Measurements from ENCODE around the gene PPP1R8.
"Not testable (repeated sequence)": the region's sequence is repeated elsewhere in the genome, so short reads cannot be mapped to it uniquely, and the experiment has no call there.

PPP1R8 gene

DNA sequence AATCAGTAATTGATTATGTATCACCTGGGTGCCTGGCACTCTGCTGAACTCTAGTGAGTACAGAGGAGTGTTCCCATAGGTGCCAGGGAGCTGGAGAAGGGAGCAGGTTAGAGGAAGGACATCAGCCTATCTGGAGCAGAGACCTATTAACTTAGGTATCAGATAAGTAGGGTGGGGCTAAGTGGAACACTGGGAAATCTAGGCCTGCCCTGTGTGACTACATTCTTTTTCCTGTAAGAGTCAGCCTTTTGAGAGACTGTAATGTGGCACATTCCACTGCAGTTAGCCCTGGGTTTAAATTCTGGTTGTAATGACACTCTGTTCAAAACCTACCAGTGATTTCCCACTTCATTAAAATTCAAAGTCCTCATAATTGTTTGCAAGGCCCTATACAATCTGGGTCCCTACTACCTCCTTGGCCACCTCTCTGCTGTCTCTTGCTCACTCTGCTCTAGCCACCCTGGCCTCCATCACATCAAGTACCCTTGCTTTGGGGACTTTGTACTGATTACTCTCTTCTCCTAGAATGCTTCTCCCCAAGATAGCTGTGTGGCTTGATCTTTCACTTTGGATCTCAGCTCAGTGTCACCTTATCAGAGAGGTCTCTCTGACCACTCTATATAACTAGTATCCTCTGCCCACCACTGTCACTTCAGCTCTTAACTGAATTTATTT, 44.7 kb upstream of the PPP1R8 start:
- H4K20me1 ChIP-seq (ENCODE audit: insufficient read depth, low read length): no peaks in the 10 kb centered on the region
- no peak for TF ChIP-seq EZH2 (IDR thresholded peaks at IDR 0.05; ENCODE audit: borderline replicate concordance, low read length)
- TF ChIP-seq, protein P1, sequence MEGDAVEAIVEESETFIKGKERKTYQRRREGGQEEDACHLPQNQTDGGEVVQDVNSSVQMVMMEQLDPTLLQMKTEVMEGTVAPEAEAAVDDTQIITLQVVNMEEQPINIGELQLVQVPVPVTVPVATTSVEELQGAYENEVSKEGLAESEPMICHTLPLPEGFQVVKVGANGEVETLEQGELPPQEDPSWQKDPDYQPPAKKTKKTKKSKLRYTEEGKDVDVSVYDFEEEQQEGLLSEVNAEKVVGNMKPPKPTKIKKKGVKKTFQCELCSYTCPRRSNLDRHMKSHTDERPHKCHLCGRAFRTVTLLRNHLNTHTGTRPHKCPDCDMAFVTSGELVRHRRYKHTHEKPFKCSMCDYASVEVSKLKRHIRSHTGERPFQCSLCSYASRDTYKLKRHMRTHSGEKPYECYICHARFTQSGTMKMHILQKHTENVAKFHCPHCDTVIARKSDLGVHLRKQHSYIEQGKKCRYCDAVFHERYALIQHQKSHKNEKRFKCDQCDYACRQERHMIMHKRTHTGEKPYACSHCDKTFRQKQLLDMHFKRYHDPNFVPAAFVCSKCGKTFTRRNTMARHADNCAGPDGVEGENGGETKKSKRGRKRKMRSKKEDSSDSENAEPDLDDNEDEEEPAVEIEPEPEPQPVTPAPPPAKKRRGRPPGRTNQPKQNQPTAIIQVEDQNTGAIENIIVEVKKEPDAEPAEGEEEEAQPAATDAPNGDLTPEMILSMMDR (IDR thresholded peaks at IDR 0.05; ENCODE audit: low read length): no peak
- no peaks in the 10 kb centered on the region for H3K4me1 ChIP-seq (ENCODE audit: insufficient read depth, low read length, severe bottlenecking)
- no peak overlapping the region for H3K27ac ChIP-seq (ENCODE audit: low read depth, low read length, poor library complexity, severe bottlenecking)
- H3K4me2 ChIP-seq (ENCODE audit: low read length): no peak overlapping the region
- no peaks in the 10 kb centered on the region for H3K9me3 ChIP-seq (ENCODE audit: low read length)
- H2AFZ ChIP-seq (ENCODE audit: low read length): no peak overlapping the region
- H3K9ac ChIP-seq (ENCODE audit: low read length): no peak overlapping the region
- no peaks in the 10 kb centered on the region for H3K9me2 ChIP-seq (ENCODE audit: low read depth, low read length)
- H3F3A ChIP-seq (ENCODE audit: insufficient read depth, low read length): no peaks in the 10 kb centered on the region
- no peaks in the 10 kb centered on the region for H3K27me3 ChIP-seq (ENCODE audit: insufficient read depth, low read length)
- H3K36me3 ChIP-seq (ENCODE audit: insufficient read depth, low read length): peaks cover 21% of the 10 kb centered on the region
- H3K4me3 ChIP-seq (ENCODE audit: low read depth, low read length, poor library complexity, severe bottlenecking): no peak overlapping the region
- peaks cover 12% of the 10 kb centered on the region for H3K79me2 ChIP-seq (ENCODE audit: insufficient read depth, low read length)

DNA sequence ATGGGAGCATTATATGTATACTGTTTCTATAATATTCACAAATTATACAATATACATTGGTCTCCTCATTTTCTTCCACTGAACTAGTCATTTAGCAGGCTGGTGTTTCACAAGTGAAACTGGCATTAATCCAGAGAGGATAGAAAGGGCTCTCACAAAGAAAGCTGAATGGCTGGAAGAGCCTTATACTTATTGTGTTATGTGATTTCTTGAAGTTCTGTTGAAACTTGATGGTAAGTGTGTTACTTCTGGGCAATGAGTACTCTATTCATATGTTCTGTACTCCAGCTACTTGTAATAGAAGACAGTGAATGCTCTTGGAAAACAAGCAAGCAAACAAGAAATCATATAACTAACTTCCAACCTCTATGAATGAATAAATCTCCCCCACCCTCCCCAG, 42.7 kb upstream of the PPP1R8 start:
- no peak overlapping the region for H3K27ac ChIP-seq (ENCODE audit: low read depth, low read length, poor library complexity, severe bottlenecking)
- no peak overlapping the region for H3K4me3 ChIP-seq (ENCODE audit: low read depth, low read length, poor library complexity, severe bottlenecking)
- H3F3A ChIP-seq (ENCODE audit: insufficient read depth, low read length): no peaks in the 10 kb centered on the region
- H3K79me2 ChIP-seq (ENCODE audit: insufficient read depth, low read length): peaks cover 7% of the 10 kb centered on the region; the same call in 1 of the 2 replicates
- no peaks in the 10 kb centered on the region for H3K4me1 ChIP-seq (ENCODE audit: insufficient read depth, low read length, severe bottlenecking)
- H2AFZ ChIP-seq (ENCODE audit: low read length): no peak overlapping the region
- H3K9me3 ChIP-seq (ENCODE audit: low read length): no peaks in the 10 kb centered on the region
- H3K36me3 ChIP-seq (ENCODE audit: insufficient read depth, low read length): peaks cover 27% of the 10 kb centered on the region
- H3K9ac ChIP-seq (ENCODE audit: low read length): no peak overlapping the region
- H3K9me2 ChIP-seq (ENCODE audit: low read depth, low read length): no peaks in the 10 kb centered on the region
- TF ChIP-seq EZH2 (IDR thresholded peaks at IDR 0.05; ENCODE audit: borderline replicate concordance, low read length): no peak
- TF ChIP-seq, protein P1 (IDR thresholded peaks at IDR 0.05; ENCODE audit: low read length): no peak
- H3K4me2 ChIP-seq (ENCODE audit: low read length): no peak overlapping the region
- no peaks in the 10 kb centered on the region for H3K27me3 ChIP-seq (ENCODE audit: insufficient read depth, low read length)
- H4K20me1 ChIP-seq (ENCODE audit: insufficient read depth, low read length): no peaks in the 10 kb centered on the region

DNA sequence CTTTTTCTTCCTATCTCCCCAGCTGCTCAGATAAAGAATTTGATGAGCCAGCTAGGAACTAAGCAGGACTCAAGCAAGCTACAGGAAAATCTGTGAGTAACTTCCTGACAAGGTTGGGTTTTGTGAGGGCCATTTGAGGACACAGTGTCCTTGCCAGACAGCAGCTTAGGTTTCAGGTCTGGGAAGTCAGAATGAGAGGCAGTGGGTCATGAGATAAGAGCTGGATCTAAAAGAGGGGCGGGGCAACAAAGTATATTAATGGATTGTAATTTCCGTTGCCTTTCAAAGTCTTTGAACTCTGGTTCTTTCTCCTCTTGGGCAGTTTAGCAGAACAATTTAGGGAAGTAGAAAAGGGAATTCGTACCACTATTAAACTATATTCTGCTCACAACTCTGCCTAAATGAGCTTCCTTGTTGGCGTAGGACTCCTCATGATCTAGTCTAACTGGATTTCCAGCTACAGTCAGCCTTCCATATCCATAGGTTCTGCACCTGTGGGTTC, 41.0 kb upstream of the PPP1R8 start:
- Histone ChIP-seq H3K4me2 (ENCODE audit: low read length) (no peak overlapping the region), H3K9me3 (ENCODE audit: low read length) (no peaks in the 10 kb centered on the region), H3K9me2 (ENCODE audit: low read depth, low read length) (no peaks in the 10 kb centered on the region)

DNA sequence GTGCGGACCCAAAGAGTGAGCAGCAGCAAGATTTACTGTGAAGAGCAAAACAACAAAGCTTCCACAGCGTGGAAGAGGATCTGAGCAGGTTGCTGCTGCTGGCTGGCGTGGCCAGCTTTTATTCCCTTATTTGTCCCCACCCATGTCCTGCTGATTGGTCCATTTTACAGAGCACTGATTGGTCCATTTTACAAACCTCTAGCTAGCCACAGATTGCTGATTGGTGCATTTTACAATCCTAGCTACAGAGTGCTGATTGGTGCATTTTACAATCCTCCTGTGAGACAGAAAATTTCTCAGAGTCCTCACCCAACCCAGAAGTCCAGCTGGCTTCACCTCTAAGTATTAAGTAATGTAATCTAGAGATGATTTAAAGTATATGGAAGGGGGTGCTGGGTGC, 40.3 kb upstream of the PPP1R8 start:
- not testable (repeated sequence) for H3K9me2 ChIP-seq (ENCODE audit: low read depth, low read length); H3F3A ChIP-seq (ENCODE audit: insufficient read depth, low read length); H3K27me3 ChIP-seq (ENCODE audit: insufficient read depth, low read length); H3K4me3 ChIP-seq (ENCODE audit: low read depth, low read length, poor library complexity, severe bottlenecking); H3K79me2 ChIP-seq (ENCODE audit: insufficient read depth, low read length); H3K9ac ChIP-seq (ENCODE audit: low read length); H3K4me1 ChIP-seq (ENCODE audit: insufficient read depth, low read length, severe bottlenecking); H3K27ac ChIP-seq (ENCODE audit: low read depth, low read length, poor library complexity, severe bottlenecking); H2AFZ ChIP-seq (ENCODE audit: low read length); H4K20me1 ChIP-seq (ENCODE audit: insufficient read depth, low read length); H3K4me2 ChIP-seq (ENCODE audit: low read length); H3K9me3 ChIP-seq (ENCODE audit: low read length)
- H3K36me3 ChIP-seq (ENCODE audit: insufficient read depth, low read length): peaks cover 42% of the 10 kb centered on the region

More for the DNA sequence above, 41.0 kb upstream of the PPP1R8 start:
- Histone ChIP-seq H3K4me1 (ENCODE audit: insufficient read depth, low read length, severe bottlenecking) (no peaks in the 10 kb centered on the region), H3K79me2 (ENCODE audit: insufficient read depth, low read length) (0 out of 2 replicates have a peak, but pooled peaks cover 2% of the 10 kb centered on the region), H3K27ac (ENCODE audit: low read depth, low read length, poor library complexity, severe bottlenecking) (no peak overlapping the region), H3K9ac (ENCODE audit: low read length) (no peak overlapping the region), H2AFZ (ENCODE audit: low read length) (no peak overlapping the region), H3F3A (ENCODE audit: insufficient read depth, low read length) (no peaks in the 10 kb centered on the region), H4K20me1 (ENCODE audit: insufficient read depth, low read length) (no peaks in the 10 kb centered on the region), H3K27me3 (ENCODE audit: insufficient read depth, low read length) (no peaks in the 10 kb centered on the region), H3K4me3 (ENCODE audit: low read depth, low read length, poor library complexity, severe bottlenecking) (no peak overlapping the region), H3K36me3 (ENCODE audit: insufficient read depth, low read length) (peaks cover 36% of the 10 kb centered on the region)
- TF ChIP-seq, protein P1 (IDR thresholded peaks at IDR 0.05; ENCODE audit: low read length): no peak
- no peak for TF ChIP-seq EZH2 (IDR thresholded peaks at IDR 0.05; ENCODE audit: borderline replicate concordance, low read length)
